HepG2 (cell line): ENCODE results near the gene CCDC34. TPM values are rescaled to one million over a fixed set of nuclear protein-coding genes. Genes with fewer than 3 reads are reported as not detected.
A peak's percentile ranks its signal among the peaks of the same experiment; 100 is the strongest.

Source experiments
- ARHGAP35 ChIP-seq: sonication (generic); formaldehyde crosslinking; IDR thresholded peaks from 2 replicates; pipeline ENCODE4 v1.9.0; 2022; ENCODE audit warnings: mild to moderate bottlenecking, inconsistent platforms, moderate library complexity, missing genetic modification reagents, borderline replicate concordance
- ELF1 ChIP-seq: sonication (generic); formaldehyde crosslinking; IDR thresholded peaks from 2 replicates; pipeline ENCODE4 v1.4.0; 2020; ENCODE audit warnings: missing genetic modification reagents
- FOXO1 ChIP-seq: sonication (generic); formaldehyde crosslinking; IDR thresholded peaks from 2 replicates; pipeline ENCODE4 v1.4.0; 2020; ENCODE audit warnings: missing genetic modification reagents
- HNF1A ChIP-seq, 2 experiments: sonication (generic) in 1 of 2; formaldehyde crosslinking in 1 of 2; IDR thresholded peaks; 2 replicates each; pipeline versions ENCODE4 v1.4.0 to v1.6.1; 2016 to 2020; ENCODE audit warnings: borderline replicate concordance in 1 of 2, low read depth in 1 of 2, mild to moderate bottlenecking in 1 of 2, missing genetic modification reagents in 1 of 2
- KIAA2018 ChIP-seq: sonication (generic); formaldehyde crosslinking; IDR thresholded peaks from 2 replicates; pipeline ENCODE4 v1.5.0; 2020; ENCODE audit warnings: mild to moderate bottlenecking, missing genetic modification reagents, borderline replicate concordance
- MBD4 ChIP-seq: IDR thresholded peaks from 2 replicates; pipeline ENCODE4 v1.6.1; 2012; ENCODE audit warnings: low read length, inconsistent platforms, borderline replicate concordance
- RARG ChIP-seq: sonication (generic); formaldehyde crosslinking; IDR thresholded peaks from 2 replicates; pipeline ENCODE4 v1.4.0; 2020; ENCODE audit warnings: low read depth, mild to moderate bottlenecking, missing genetic modification reagents
- SSRP1 ChIP-seq: IDR thresholded peaks from 2 replicates; pipeline ENCODE4 v1.6.1; 2016; ENCODE audit warnings: control low read depth
- ZNF232 ChIP-seq: sonication (generic); formaldehyde crosslinking; IDR thresholded peaks from 2 replicates; pipeline ENCODE4 v1.4.0; 2020; ENCODE audit warnings: missing genetic modification reagents, borderline replicate concordance
- ZNF609 ChIP-seq: sonication (generic); formaldehyde crosslinking; IDR thresholded peaks from 2 replicates; pipeline ENCODE4 v1.4.0; 2020; ENCODE audit warnings: mild to moderate bottlenecking, missing genetic modification reagents, borderline replicate concordance
- polyA plus RNA-seq, 8 experiments: library from polyadenylated mRNA; depleted of rRNA in 3 of 8; stranded (reverse) in 7 of 8; unstranded in 1 of 8; fragments of >200 nt; fragmentation: Illumina TruSeq in 4 of 8; extraction: Trizol in 4 of 8; gene quantifications; 2 replicates each; pipeline versions ENCODE4 v1.2.1 to v1.2.3, GENCODE V29; 2011 to 2016; ENCODE audit warnings: low read depth in 4 of 8, missing spikeins in 1 of 8, mixed read lengths in 1 of 8; ENCODE audit not compliant: insufficient read depth in 1 of 8
- total RNA-seq, 5 experiments: library from RNA; depleted of rRNA; stranded (reverse); fragments of >200 nt; fragmentation: Illumina TruSeq; extraction: Trizol; gene quantifications; 2 replicates each; pipeline ENCODE4 v1.2.3, GENCODE V29; 2016; ENCODE audit warnings: low read depth in 1 of 5

Gene CCDC34
- total and polyA plus RNA-seq, 2 of the 13 experiments (the other 11 are each of a cell fraction or from before 2014, with no cell fraction given) = 7.6 to 34.3 TPM

DNA sequence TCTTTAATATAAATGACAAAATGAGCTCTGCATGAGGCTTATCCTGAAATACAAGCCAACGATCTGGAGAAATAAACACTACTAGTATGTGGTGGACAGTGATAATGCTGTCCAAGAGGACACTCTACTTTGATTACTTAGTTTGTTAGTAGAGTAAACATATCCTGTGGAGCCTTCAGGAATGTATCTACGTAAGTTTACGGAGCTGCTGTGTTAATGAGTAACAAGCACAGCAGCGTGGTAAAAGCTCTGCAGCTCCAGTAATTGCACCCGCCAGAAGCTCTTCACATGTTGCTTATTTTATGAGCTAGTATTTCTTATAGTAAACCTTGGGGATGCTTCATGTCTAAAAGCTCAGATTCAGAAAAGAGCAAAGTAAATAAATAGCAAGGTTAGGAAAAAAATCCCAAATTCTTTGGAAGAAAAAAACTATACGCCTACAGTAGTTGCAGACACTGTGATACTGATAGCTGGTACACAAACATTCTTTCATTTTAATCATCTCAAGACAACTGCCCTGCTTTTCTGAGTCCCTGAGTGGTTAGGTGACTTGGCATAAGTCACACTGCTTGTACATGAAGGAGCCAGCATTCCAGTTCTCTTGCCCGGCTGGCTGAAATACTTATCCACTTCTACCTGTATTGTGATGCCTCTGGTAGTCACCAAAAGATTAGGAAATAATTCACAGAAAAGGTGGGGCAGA lies 32.7 kb upstream of the CCDC34 start (continued):
- TF ChIP-seq HNF1A (IDR thresholded peaks at IDR 0.05; ENCODE audit: low read depth) (peak; percentile 95), HNF1A (CRISPR knock-in tag; IDR thresholded peaks at IDR 0.05; ENCODE audit: borderline replicate concordance) (peak; percentile 96), RARG (CRISPR knock-in tag) (no peak), ELF1 (CRISPR knock-in tag) (no peak), ZNF232 (CRISPR knock-in tag) (no peak), KIAA2018 (CRISPR knock-in tag) (no peak), SSRP1 (CRISPR knock-in tag) (no peak), ARHGAP35 (no peak), FOXO1 (CRISPR knock-in tag) (peak; percentile 75; the same call in 1 of the 2 replicates), MBD4 (0 out of 2 replicates have a peak, but pooled peaks have one; percentile 38), ZNF609 (peak; percentile 77; the same call in 1 of the 2 replicates)
